Adrenal gland (tissue), 12 donors: ENCODE measurements around the gene DUSP10. TPM values are rescaled to one million over a fixed set of nuclear protein-coding genes. Genes with fewer than 3 reads are reported as not detected.

Source experiments
- DNase-seq, 7 donors: peaks; one replicate each; pipeline ENCODE4 v3.0.0-alpha.2; 2019 to 2020
- H3K27ac ChIP-seq, 5 donors: fragments of 200-600 bp; sonication (generic) in 4 of 5; 1 replicate in 3 of 5; 2 replicates in 2 of 5; pipeline versions ENCODE4 v1.5.1 to v1.8.0; 2016 to 2020; ENCODE audit warnings: mild to moderate bottlenecking in 1 of 5
- H3K27me3 ChIP-seq: fragments of 200-600 bp; 2 replicates; pipeline ENCODE4 v1.8.0; 2021
- H3K36me3 ChIP-seq, 2 donors: fragments of 200-600 bp; replicated peaks in 1 of 2; 1 replicate in 1 of 2; 2 replicates in 1 of 2; pipeline versions ENCODE4 v1.5.1 to v1.8.0; 2018 to 2022
- H3K4me1 ChIP-seq, 2 donors: fragments of 200-600 bp; replicated peaks in 1 of 2; 1 replicate in 1 of 2; 2 replicates in 1 of 2; pipeline versions ENCODE4 v1.5.1 to v1.8.0; 2018 to 2021
- H3K4me3 ChIP-seq, 4 donors: fragments of 200-600 bp; sonication (generic) in 3 of 4; one replicate each; pipeline ENCODE4 v1.5.1; 2016 to 2018
- H3K9me3 ChIP-seq, 3 donors: fragments of 200-600 bp; sonication (generic) in 1 of 3; replicated peaks in 1 of 3; 1 replicate in 2 of 3; 2 replicates in 1 of 3; pipeline versions ENCODE4 v1.5.1 to v1.8.0; 2016 to 2021
- CTCF ChIP-seq, 6 experiments: fragments of 450-650 bp in 4 of 6; fragments of 200-600 bp in 2 of 6; sonication (generic) in 1 of 6; IDR thresholded peaks; 1 replicate in 5 of 6; 2 replicates in 1 of 6; pipeline versions ENCODE4 v1.5.1 to v1.8.0; 2016 to 2021; ENCODE audit warnings: antibody characterized with exemption in 6 of 6, mild to moderate bottlenecking in 2 of 6, moderate library complexity in 1 of 6
- POLR2A ChIP-seq, 2 donors: fragments of 450-650 bp; IDR thresholded peaks; one replicate each; pipeline ENCODE4 v1.6.1; 2017; ENCODE audit warnings: antibody characterized with exemption in 2 of 2, mild to moderate bottlenecking in 2 of 2, moderate library complexity in 1 of 2
- WGBS, 4 donors: extraction: QIAGEN DNeasy Blood & Tissue Kit in 2 of 4; methylation state at CpG; one replicate each; pipeline versions ENCODE4 v1.1.5 to v1.1.7; 2013 to 2017; 5-methylcytosine and 5-hydroxymethylcytosine counted together
- intact Hi-C, 2 donors: fragments of 100-400 bp; cut with DNase I; formaldehyde crosslinking; loops; one replicate each; pipeline versions ENCODE4 v1.14.1 to v1.15.0; 2022 to 2023
- polyA plus RNA-seq, 3 donors: library from polyadenylated mRNA; stranded (reverse); fragments of 200-250 nt in 2 of 3; fragments of 350-450 nt in 1 of 3; fragmentation: Illumina TruSeq in 1 of 3; extraction: RNeasy Lipid Tissue Mini Kit (QIAGEN cat#74804) in 1 of 3; gene quantifications; one replicate each; pipeline ENCODE4 v1.2.3, GENCODE V29; 2013 to 2014
- total RNA-seq, 9 donors: library from RNA; depleted of rRNA in 4 of 9; stranded (reverse); fragments of >200 nt in 4 of 9; fragments of 120-200 nt in 1 of 9; fragmentation: NEBNext Ultra II Directional in 1 of 9; extraction: Animal tissue kit (Norgen Biotek cat#: 25700) in 1 of 9; gene quantifications; one replicate each; pipeline versions ENCODE4 v1.1.0 to v1.2.4, GENCODE V29; 2013 to 2023
- donor health status: healthy with polysubstance abuse.
- donor health status: Bipolar disorder and iron deficiency.
- donor health status: DM: yes; HTN: yes; CAD: no.
- donor health status: DM: no; HTN: no; CAD: no.
- donor health status: DM: no; HTN: no; CAD: no.
- donor health status: DM: yes; HTN: yes; CAD: no.

The DUSP10 gene
- total and polyA plus RNA-seq, 12 donors, result 2.6 to 22.1 (median 6.5) TPM

- Histone ChIP-seq H3K9me3 (no peaks in the 10 kb centered on the region), H3K27me3 (no peaks in the 10 kb centered on the region), H3K36me3 (no peaks in the 10 kb centered on the region), H3K27ac (no peak overlapping the region), H3K4me1 (no peaks in the 10 kb centered on the region), H3K4me3 (no peak overlapping the region)
- no peak for DNase-seq
- TF ChIP-seq POLR2A (IDR thresholded peaks at IDR 0.05) (no peak), CTCF (IDR thresholded peaks at IDR 0.05) (no peak)
- whole genome bisulfite sequencing, 4 donors, result 67 to 76% (median 71%) methylated on average over 2 of the region's 2 CpGs
- intact Hi-C loops, result no loop called here
Observed at GRCh38 chr1:221680085-221680484, 61.8 kb downstream of the DUSP10 start.

GRCh38 chr1:221678014-221678413, 63.9 kb downstream of the DUSP10 start:
- 96 to 100% (median 98%) methylated on average over 1 of the region's 1 CpG for WGBS, 4 donors
- H3K27ac ChIP-seq, result no peak overlapping the region
- no peaks in the 10 kb centered on the region for H3K9me3 ChIP-seq
- TF ChIP-seq CTCF (IDR thresholded peaks at IDR 0.05) (no peak), POLR2A (IDR thresholded peaks at IDR 0.05) (no peak)
- no peak overlapping the region for H3K4me3 ChIP-seq
- DNase-seq, result no peak
- no peaks in the 10 kb centered on the region for H3K4me1 ChIP-seq
- no peaks in the 10 kb centered on the region for H3K27me3 ChIP-seq
- intact Hi-C loops, result no loop called here
- H3K36me3 ChIP-seq, result no peaks in the 10 kb centered on the region

GRCh38 chr1:221675880-221676800, 65.7 kb downstream of the DUSP10 start:
- Histone ChIP-seq H3K36me3 (no peaks in the 10 kb centered on the region), H3K4me1 (no peaks in the 10 kb centered on the region), H3K27me3 (no peaks in the 10 kb centered on the region), H3K4me3 (no peak overlapping the region), H3K9me3 (no peaks in the 10 kb centered on the region), H3K27ac (no peak overlapping the region)
- TF ChIP-seq CTCF (IDR thresholded peaks at IDR 0.05) (no peak), POLR2A (IDR thresholded peaks at IDR 0.05) (no peak)
- DNase-seq, result no peak
- intact Hi-C loops, result no loop called here
- WGBS, 4 donors, result 80 to 95% (median 85%) methylated on average over 5 of the region's 5 CpGs

DNA sequence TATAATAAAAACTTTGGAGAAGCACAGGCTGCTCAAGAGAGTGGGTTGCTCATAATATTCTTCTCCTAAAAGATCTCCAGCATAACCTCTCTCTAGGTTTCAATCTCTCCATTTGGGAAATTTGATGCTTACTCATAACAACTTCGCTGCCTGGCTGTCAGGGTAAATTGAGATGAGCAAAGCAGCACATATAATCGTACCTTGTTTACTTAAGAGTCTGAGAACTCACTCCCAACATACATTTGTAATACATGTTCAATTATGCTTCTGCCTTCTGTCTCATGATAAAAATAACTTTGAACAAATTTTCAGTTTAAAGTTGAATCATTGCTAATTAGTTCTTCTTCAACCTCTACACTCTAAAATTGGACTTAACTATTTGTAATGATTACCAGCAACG, 68.9 kb downstream of the DUSP10 start:
- no peaks in the 10 kb centered on the region for H3K27me3 ChIP-seq
- no peak overlapping the region for H3K4me3 ChIP-seq
- H3K9me3 ChIP-seq, result no peaks in the 10 kb centered on the region
- no peak for DNase-seq
- no peak overlapping the region for H3K27ac ChIP-seq
- intact Hi-C loops, result no loop called here
- H3K36me3 ChIP-seq, result no peaks in the 10 kb centered on the region
- H3K4me1 ChIP-seq, result no peaks in the 10 kb centered on the region
- TF ChIP-seq POLR2A (IDR thresholded peaks at IDR 0.05) (no peak), CTCF (IDR thresholded peaks at IDR 0.05) (no peak)
- WGBS, 4 donors, result 83 to 88% (median 84%) methylated on average over 3 of the region's 3 CpGs
